Keratinocyte (primary cell): ENCODE results near the gene LYSMD2. TPM values are rescaled to one million over a fixed set of nuclear protein-coding genes. Genes with fewer than 3 reads are reported as not detected.

ENCODE experiments used
- DNase-seq: peaks from one replicate; pipeline ENCODE4 v3.0.0-alpha.2; 2011; ENCODE audit warnings: low read depth, missing footprints, low spot score
- FAIRE-seq: peaks from 2 replicates; lab custom pipeline; 2011; peaks lifted over from hg19 to GRCh38; lab: Jason Lieb, UNC
- H2AFZ ChIP-seq: 2 replicates; pipeline ENCODE4 v1.6.0; 2012; ENCODE audit warnings: low read length, control low read depth, inconsistent platforms; ENCODE audit not compliant: control insufficient read depth
- H3K27ac ChIP-seq: 2 replicates; pipeline ENCODE4 v1.5.1; 2011; ENCODE audit warnings: low read length; ENCODE audit not compliant: control insufficient read depth, insufficient read depth
- H3K27me3 ChIP-seq: 3 replicates; pipeline ENCODE4 v1.6.0; 2011; ENCODE audit warnings: low read length; ENCODE audit not compliant: control insufficient read depth, insufficient read depth; ENCODE audit errors: extremely low read depth
- H3K36me3 ChIP-seq, 2 experiments: 2 replicates in 1 of 2; 3 replicates in 1 of 2; pipeline ENCODE4 v1.5.1; 2011; ENCODE audit warnings: low read length in 2 of 2, mild to moderate bottlenecking in 1 of 2; ENCODE audit not compliant: control insufficient read depth in 2 of 2, insufficient read depth in 2 of 2; ENCODE audit errors: extremely low read depth in 1 of 2
- H3K4me1 ChIP-seq: 3 replicates; pipeline ENCODE4 v1.5.1; 2011; ENCODE audit warnings: low read length; ENCODE audit not compliant: control insufficient read depth, insufficient read depth; ENCODE audit errors: extremely low read depth
- H3K4me2 ChIP-seq: 3 replicates; pipeline ENCODE4 v1.6.0; 2011; ENCODE audit warnings: low read depth, low read length; ENCODE audit not compliant: control insufficient read depth, insufficient read depth; ENCODE audit errors: extremely low read depth
- H3K4me3 ChIP-seq, 3 experiments: fragments of 200-600 bp in 1 of 3; sonication (generic) in 1 of 3; 2 replicates in 2 of 3; 3 replicates in 1 of 3; pipeline ENCODE4 v1.5.1; 2011 to 2016; ENCODE audit warnings: low read length in 3 of 3, mild to moderate bottlenecking in 3 of 3, control low read depth in 2 of 3, inconsistent platforms in 1 of 3, low read depth in 1 of 3, mixed read lengths in 1 of 3, mixed run types in 1 of 3, moderate library complexity in 1 of 3; ENCODE audit not compliant: control insufficient read depth in 2 of 3, insufficient read depth in 2 of 3; ENCODE audit errors: extremely low read depth in 1 of 3
- H3K79me2 ChIP-seq: 2 replicates; pipeline ENCODE4 v1.6.0; 2012; ENCODE audit warnings: low read length; ENCODE audit not compliant: control insufficient read depth, insufficient read depth
- H3K9ac ChIP-seq: 3 replicates; pipeline ENCODE4 v1.6.0; 2011; ENCODE audit warnings: low read length; ENCODE audit not compliant: control insufficient read depth, insufficient read depth; ENCODE audit errors: extremely low read depth
- H3K9me1 ChIP-seq: 3 replicates; pipeline ENCODE4 v1.6.0; 2011; ENCODE audit warnings: low read length; ENCODE audit not compliant: control insufficient read depth, insufficient read depth; ENCODE audit errors: extremely low read depth
- H3K9me3 ChIP-seq: 2 replicates; pipeline ENCODE4 v1.5.1; 2012; ENCODE audit warnings: low read depth, low read length; ENCODE audit not compliant: control insufficient read depth
- H4K20me1 ChIP-seq: 3 replicates; pipeline ENCODE4 v1.6.0; 2011; ENCODE audit warnings: low read length; ENCODE audit not compliant: control insufficient read depth, insufficient read depth; ENCODE audit errors: extremely low read depth
- EZH2 ChIP-seq: IDR thresholded peaks from one replicate; pipeline ENCODE4 v1.6.1; 2012; ENCODE audit warnings: inconsistent platforms, mild to moderate bottlenecking, low read length, moderate library complexity
- dilution Hi-C: fragments of 300-500 bp; cut with MboI; formaldehyde crosslinking; loops from one replicate; pipeline ENCODE4 v1.7.0; 2020; ENCODE audit warnings: low sequenced_read_pairs; ENCODE audit not compliant: extremely low pct_ligation_motif_present
- polyA plus RNA-seq, 5 experiments: library from polyadenylated mRNA; depleted of rRNA in 3 of 5; stranded (reverse) in 3 of 5; stranded (forward) in 1 of 5; unstranded in 1 of 5; fragments of >200 nt; gene quantifications; 1 replicate in 1 of 5; 2 replicates in 3 of 5; 3 replicates in 1 of 5; pipeline versions ENCODE4 v1.2.1 to v1.2.3, GENCODE V29; 2011 to 2012; ENCODE audit warnings: missing spikeins in 2 of 5, low read depth in 1 of 5, low replicate concordance in 1 of 5
- TF ChIP-seq, protein P1 (sequence below), 3 experiments: IDR thresholded peaks in 1 of 3; conservative IDR thresholded peaks in 1 of 3; optimal IDR thresholded peaks in 1 of 3; 2 replicates in 2 of 3; 3 replicates in 1 of 3; pipeline versions ENCODE3 to v1.5.1; 2011; ENCODE audit warnings: low read length in 3 of 3, mild to moderate bottlenecking in 3 of 3, moderate library complexity in 2 of 3, control low read depth in 1 of 3, inconsistent platforms in 1 of 3; ENCODE audit not compliant: insufficient read depth in 2 of 3; ENCODE audit errors: extremely low read depth in 1 of 3

Gene LYSMD2
- polyA plus RNA-seq, 1 donor (not counting 4 experiments of a cell fraction or from before 2014, with no cell fraction given) = 12.7 TPM

GRCh38 chr15:51783967-51784366 is 46.5 kb upstream of the LYSMD2 start:
- no peak overlapping the region for H3K4me3 ChIP-seq
- no peak overlapping the region for H3K9ac ChIP-seq
- TF ChIP-seq, protein P1, sequence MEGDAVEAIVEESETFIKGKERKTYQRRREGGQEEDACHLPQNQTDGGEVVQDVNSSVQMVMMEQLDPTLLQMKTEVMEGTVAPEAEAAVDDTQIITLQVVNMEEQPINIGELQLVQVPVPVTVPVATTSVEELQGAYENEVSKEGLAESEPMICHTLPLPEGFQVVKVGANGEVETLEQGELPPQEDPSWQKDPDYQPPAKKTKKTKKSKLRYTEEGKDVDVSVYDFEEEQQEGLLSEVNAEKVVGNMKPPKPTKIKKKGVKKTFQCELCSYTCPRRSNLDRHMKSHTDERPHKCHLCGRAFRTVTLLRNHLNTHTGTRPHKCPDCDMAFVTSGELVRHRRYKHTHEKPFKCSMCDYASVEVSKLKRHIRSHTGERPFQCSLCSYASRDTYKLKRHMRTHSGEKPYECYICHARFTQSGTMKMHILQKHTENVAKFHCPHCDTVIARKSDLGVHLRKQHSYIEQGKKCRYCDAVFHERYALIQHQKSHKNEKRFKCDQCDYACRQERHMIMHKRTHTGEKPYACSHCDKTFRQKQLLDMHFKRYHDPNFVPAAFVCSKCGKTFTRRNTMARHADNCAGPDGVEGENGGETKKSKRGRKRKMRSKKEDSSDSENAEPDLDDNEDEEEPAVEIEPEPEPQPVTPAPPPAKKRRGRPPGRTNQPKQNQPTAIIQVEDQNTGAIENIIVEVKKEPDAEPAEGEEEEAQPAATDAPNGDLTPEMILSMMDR (optimal IDR thresholded peaks at IDR 0.05 in 1 of 3, IDR thresholded peaks at IDR 0.05 in 1 of 3, conservative IDR thresholded peaks at IDR 0.05 in 1 of 3; ENCODE audit: extremely low read depth in 1 of 3, insufficient read depth in 2 of 3, low read length in 3 of 3) = no peak
- TF ChIP-seq EZH2 = no peak
- H3K27ac ChIP-seq = no peak overlapping the region
- H2AFZ ChIP-seq = no peak overlapping the region
- DNase-seq = no peak
- no peaks in the 10 kb centered on the region for H3K27me3 ChIP-seq
- no peaks in the 10 kb centered on the region for H3K36me3 ChIP-seq
- dilution Hi-C loops = no loop called here
- H3K9me3 ChIP-seq = no peaks in the 10 kb centered on the region
- no peaks in the 10 kb centered on the region for H4K20me1 ChIP-seq
- H3K9me1 ChIP-seq = no peaks in the 10 kb centered on the region
- H3K79me2 ChIP-seq = no peaks in the 10 kb centered on the region
- H3K4me1 ChIP-seq = peaks cover 11% of the 10 kb centered on the region
- no peak overlapping the region for H3K4me2 ChIP-seq
- no peak for FAIRE-seq

DNA sequence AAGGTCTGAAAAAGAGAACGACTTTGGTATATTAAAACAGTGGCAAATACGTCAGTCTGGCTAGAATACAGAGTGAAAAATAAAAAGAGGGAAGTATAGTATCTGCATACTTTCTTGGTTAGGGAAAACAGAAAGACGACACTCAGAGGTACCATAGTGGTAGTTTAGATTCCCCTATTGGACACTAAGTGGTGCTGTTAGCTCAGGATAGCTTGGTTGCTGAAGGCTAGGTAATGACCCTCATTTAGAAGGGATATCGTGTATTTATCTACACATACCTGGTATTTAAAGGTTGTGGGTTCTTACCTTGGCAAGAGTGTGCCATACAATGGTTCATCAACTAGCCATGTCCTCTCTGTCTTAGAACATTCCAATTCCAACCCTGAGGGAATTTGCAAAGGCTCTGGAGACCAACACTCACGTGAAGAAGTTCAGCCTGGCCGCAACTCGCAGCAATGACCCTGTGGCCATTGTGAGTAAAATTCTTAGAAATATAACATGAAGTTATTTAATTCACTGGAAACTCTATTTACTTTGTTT is 45.0 kb upstream of the LYSMD2 start:
- Histone ChIP-seq H3K4me1 (peaks cover 11% of the 10 kb centered on the region), H3K27me3 (no peaks in the 10 kb centered on the region), H3K4me3 (no peak overlapping the region), H3K9me3 (no peaks in the 10 kb centered on the region), H3K4me2 (no peak overlapping the region), H3K36me3 (no peaks in the 10 kb centered on the region), H4K20me1 (no peaks in the 10 kb centered on the region), H2AFZ (no peak overlapping the region), H3K9ac (no peak overlapping the region), H3K9me1 (no peaks in the 10 kb centered on the region), H3K79me2 (no peaks in the 10 kb centered on the region), H3K27ac (no peak overlapping the region)
- TF ChIP-seq, protein P1 (optimal IDR thresholded peaks at IDR 0.05 in 1 of 3, IDR thresholded peaks at IDR 0.05 in 1 of 3, conservative IDR thresholded peaks at IDR 0.05 in 1 of 3; ENCODE audit: extremely low read depth in 1 of 3, insufficient read depth in 2 of 3, low read length in 3 of 3) = peak in 2 of 3 experiments; percentile 46 to 64
- no peak for TF ChIP-seq EZH2
- peak; percentile 80 for FAIRE-seq
- dilution Hi-C loops = no loop called here
- no peak for DNase-seq
